Left lung (tissue), 8 donors: ENCODE data around the gene THNSL1. TPM values are rescaled to one million over a fixed set of nuclear protein-coding genes. Genes with fewer than 3 reads are reported as not detected.

Source experiments
- polyA plus RNA-seq, 6 donors: library from polyadenylated mRNA; unstranded; fragments of 120-200 nt; gene quantifications; one replicate each; pipeline ENCODE4 v1.2.1, GENCODE V29; 2013; ENCODE audit not compliant: insufficient read length in 6 of 6
- total RNA-seq, 2 donors: library from RNA; stranded (reverse); fragmentation: NEBNext Ultra II Directional; extraction: Animal tissue kit (Norgen Biotek cat#: 25700); gene quantifications; one replicate each; pipeline ENCODE4 v1.2.1, GENCODE V29; 2021
- donor health status: DM: no; HTN: yes; CAD: no.
- donor health status: DM: no; HTN: no; CAD: no.

THNSL1 gene
- total and polyA plus RNA-seq, 8 donors = 3.9 to 13.6 (median 11.8) TPM

Other genes with a start within 250 kb of the THNSL1 start
- gene PRTFDC1, start 64.0 kb upstream of the THNSL1 start, total RNA-seq = 1 to 10 TPM; 5.2 to 8.2 TPM
- 10 to 100 TPM; 47.8 to 69.7 (median 54.7) TPM for gene PRTFDC1, start 64.0 kb upstream of the THNSL1 start, polyA plus RNA-seq
- 1 to 10 TPM in 1 of 2 donors, under 1 TPM in 1; 0.06 to 4.3 TPM for gene ENKUR, start 454 bp upstream of the THNSL1 start, total RNA-seq
- gene ENKUR, start 454 bp upstream of the THNSL1 start, polyA plus RNA-seq = 1 to 10 TPM; 1.6 to 9.7 (median 7.2) TPM
- under 1 TPM; 0.05 to 0.09 TPM for gene GPR158, start 158.4 kb downstream of the THNSL1 start, total RNA-seq
- gene GPR158, start 158.4 kb downstream of the THNSL1 start, polyA plus RNA-seq = 1 to 10 TPM in 2 of 6 donors, under 1 TPM in 4; 0.60 to 1.5 (median 0.96) TPM